ENCODE measurements around the gene ABRACL.
"Not testable (repeated sequence)": the region's sequence is repeated elsewhere in the genome, so short reads cannot be mapped to it uniquely, and the experiment has no call there.

ABRACL gene

GRCh38 chr6:138993410-138993809 lies 35.1 kb upstream of the ABRACL start:
- not testable (repeated sequence) for H3K9ac ChIP-seq (ENCODE audit: low read length); H3K4me3 ChIP-seq (ENCODE audit: low read length); H3K4me1 ChIP-seq (ENCODE audit: control insufficient read depth, insufficient read depth, low read length); H3K36me3 ChIP-seq (ENCODE audit: control insufficient read depth, insufficient read depth, low read length); H3K27ac ChIP-seq (ENCODE audit: low read depth, low read length); H3K27me3 ChIP-seq (ENCODE audit: control insufficient read depth, insufficient read depth, low read length)

DNA sequence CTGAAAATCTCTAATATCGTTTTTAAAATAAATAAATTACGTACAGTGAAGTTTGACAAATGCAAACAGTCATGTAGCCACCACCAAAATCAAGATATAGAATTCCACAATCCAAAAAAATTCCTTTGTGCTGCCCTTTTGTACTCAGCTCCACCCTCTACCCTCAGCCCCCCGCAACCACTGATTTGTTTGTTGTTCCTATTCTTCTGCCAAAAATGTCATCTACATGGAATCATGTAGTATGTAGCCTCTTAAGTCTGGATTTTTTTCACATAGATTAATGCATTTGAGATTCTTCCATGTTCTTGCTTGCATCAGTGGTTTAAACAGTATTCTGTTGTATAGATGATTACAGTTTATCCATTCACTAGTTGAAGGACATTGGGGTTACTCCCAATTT lies 32.0 kb upstream of the ABRACL start:
- no peak overlapping the region for H3K9ac ChIP-seq (ENCODE audit: low read length)
- no peak overlapping the region for H3K4me3 ChIP-seq (ENCODE audit: low read length)
- H3K27me3 ChIP-seq (ENCODE audit: control insufficient read depth, insufficient read depth, low read length), result no peaks in the 10 kb centered on the region
- no peaks in the 10 kb centered on the region for H3K4me1 ChIP-seq (ENCODE audit: control insufficient read depth, insufficient read depth, low read length)
- H3K36me3 ChIP-seq (ENCODE audit: control insufficient read depth, insufficient read depth, low read length), result no peaks in the 10 kb centered on the region
- H3K27ac ChIP-seq (ENCODE audit: low read depth, low read length), result no peak overlapping the region

- H3K4me3 ChIP-seq (ENCODE audit: low read length), result no peak overlapping the region
- H3K9ac ChIP-seq (ENCODE audit: low read length), result no peak overlapping the region
- H3K27me3 ChIP-seq (ENCODE audit: control insufficient read depth, insufficient read depth, low read length), result no peaks in the 10 kb centered on the region
- no peaks in the 10 kb centered on the region for H3K36me3 ChIP-seq (ENCODE audit: control insufficient read depth, insufficient read depth, low read length)
- H3K27ac ChIP-seq (ENCODE audit: low read depth, low read length), result no peak overlapping the region
- H3K4me1 ChIP-seq (ENCODE audit: control insufficient read depth, insufficient read depth, low read length), result no peaks in the 10 kb centered on the region
Observed at GRCh38 chr6:138997136-138997535, 31.4 kb upstream of the ABRACL start.

GRCh38 chr6:138999949-139000725 lies 28.4 kb upstream of the ABRACL start:
- no peak overlapping the region for H3K4me3 ChIP-seq (ENCODE audit: low read length)
- no peak overlapping the region for H3K27ac ChIP-seq (ENCODE audit: low read depth, low read length)
- no peaks in the 10 kb centered on the region for H3K27me3 ChIP-seq (ENCODE audit: control insufficient read depth, insufficient read depth, low read length)
- no peaks in the 10 kb centered on the region for H3K4me1 ChIP-seq (ENCODE audit: control insufficient read depth, insufficient read depth, low read length)
- no peak overlapping the region for H3K9ac ChIP-seq (ENCODE audit: low read length)
- H3K36me3 ChIP-seq (ENCODE audit: control insufficient read depth, insufficient read depth, low read length), result no peaks in the 10 kb centered on the region

DNA sequence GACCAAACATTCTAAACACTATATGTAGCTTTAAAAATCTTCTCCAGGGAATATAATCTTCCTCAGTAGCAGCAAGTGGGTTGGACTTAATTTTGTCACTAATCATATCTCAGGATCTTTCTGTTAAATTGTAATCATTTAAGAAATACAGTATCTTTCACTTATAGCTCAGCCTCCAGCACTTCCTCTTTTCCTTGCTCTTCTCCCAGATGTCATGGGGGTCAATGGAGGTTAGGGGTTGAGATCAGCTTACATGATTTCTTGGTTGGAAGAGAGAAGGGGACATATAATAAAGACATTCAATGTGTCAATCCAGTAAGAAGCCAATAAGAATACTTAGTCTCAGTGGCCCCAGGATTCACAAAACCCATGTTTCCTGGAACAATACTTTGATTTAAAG lies 24.8 kb upstream of the ABRACL start:
- H3K4me3 ChIP-seq (ENCODE audit: low read length), result no peak overlapping the region
- no peak overlapping the region for H3K27ac ChIP-seq (ENCODE audit: low read depth, low read length)
- H3K27me3 ChIP-seq (ENCODE audit: control insufficient read depth, insufficient read depth, low read length), result no peaks in the 10 kb centered on the region
- H3K9ac ChIP-seq (ENCODE audit: low read length), result no peak overlapping the region
- H3K36me3 ChIP-seq (ENCODE audit: control insufficient read depth, insufficient read depth, low read length), result no peaks in the 10 kb centered on the region
- no peaks in the 10 kb centered on the region for H3K4me1 ChIP-seq (ENCODE audit: control insufficient read depth, insufficient read depth, low read length)

DNA sequence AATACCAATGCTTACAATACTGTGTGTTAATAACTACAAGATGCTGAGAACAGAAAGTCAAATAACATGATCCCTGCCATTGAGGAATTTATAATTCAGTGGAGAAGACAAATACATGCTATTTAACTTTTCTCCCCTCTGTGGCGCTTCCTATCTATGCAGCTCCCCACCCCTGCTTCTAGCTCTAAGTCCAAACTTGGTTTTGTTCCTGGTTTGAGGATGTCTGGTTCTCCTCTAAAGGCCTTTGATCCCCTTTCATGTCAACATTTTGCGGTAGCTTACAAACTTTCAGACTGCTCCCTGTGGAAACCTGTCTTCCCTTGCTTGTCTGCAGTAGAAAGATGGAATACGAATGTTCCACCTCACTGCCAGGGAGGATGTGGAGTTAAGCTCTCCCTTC lies 22.1 kb upstream of the ABRACL start:
- H3K36me3 ChIP-seq (ENCODE audit: control insufficient read depth, insufficient read depth, low read length), result no peaks in the 10 kb centered on the region
- no peak overlapping the region for H3K4me3 ChIP-seq (ENCODE audit: low read length)
- H3K27ac ChIP-seq (ENCODE audit: low read depth, low read length), result no peak overlapping the region
- no peak overlapping the region for H3K9ac ChIP-seq (ENCODE audit: low read length)
- H3K4me1 ChIP-seq (ENCODE audit: control insufficient read depth, insufficient read depth, low read length), result no peaks in the 10 kb centered on the region
- no peaks in the 10 kb centered on the region for H3K27me3 ChIP-seq (ENCODE audit: control insufficient read depth, insufficient read depth, low read length)

DNA sequence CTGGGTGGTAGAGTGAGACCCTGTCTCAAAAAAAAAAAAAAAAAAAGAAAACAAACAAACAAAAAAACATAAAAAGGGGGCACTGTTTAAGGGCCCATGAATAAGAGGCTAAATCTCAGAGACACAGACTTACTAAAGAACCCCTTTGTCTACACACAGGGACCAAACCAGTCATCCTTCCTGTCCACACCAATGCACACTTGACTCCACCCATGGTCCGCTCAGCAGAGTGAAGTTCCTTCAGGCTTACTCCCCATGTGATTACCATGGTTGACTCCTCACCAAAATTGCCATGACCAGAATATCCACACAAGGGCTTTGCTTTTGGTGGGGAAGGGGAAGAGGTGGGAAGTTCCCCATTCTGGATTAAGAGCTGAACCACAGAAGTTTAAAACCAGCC lies 21.1 kb upstream of the ABRACL start:
- H3K36me3 ChIP-seq (ENCODE audit: control insufficient read depth, insufficient read depth, low read length), result no peaks in the 10 kb centered on the region
- no peaks in the 10 kb centered on the region for H3K4me1 ChIP-seq (ENCODE audit: control insufficient read depth, insufficient read depth, low read length)
- no peak overlapping the region for H3K9ac ChIP-seq (ENCODE audit: low read length)
- no peak overlapping the region for H3K27ac ChIP-seq (ENCODE audit: low read depth, low read length)
- H3K27me3 ChIP-seq (ENCODE audit: control insufficient read depth, insufficient read depth, low read length), result no peaks in the 10 kb centered on the region
- H3K4me3 ChIP-seq (ENCODE audit: low read length), result no peak overlapping the region

- Histone ChIP-seq H3K4me3 (ENCODE audit: low read length) (no peak overlapping the region), H3K36me3 (ENCODE audit: control insufficient read depth, insufficient read depth, low read length) (no peaks in the 10 kb centered on the region), H3K27ac (ENCODE audit: low read depth, low read length) (no peak overlapping the region), H3K9ac (ENCODE audit: low read length) (no peak overlapping the region), H3K27me3 (ENCODE audit: control insufficient read depth, insufficient read depth, low read length) (no peaks in the 10 kb centered on the region), H3K4me1 (ENCODE audit: control insufficient read depth, insufficient read depth, low read length) (no peaks in the 10 kb centered on the region)
Observed at GRCh38 chr6:139008117-139008516, 20.4 kb upstream of the ABRACL start.

DNA sequence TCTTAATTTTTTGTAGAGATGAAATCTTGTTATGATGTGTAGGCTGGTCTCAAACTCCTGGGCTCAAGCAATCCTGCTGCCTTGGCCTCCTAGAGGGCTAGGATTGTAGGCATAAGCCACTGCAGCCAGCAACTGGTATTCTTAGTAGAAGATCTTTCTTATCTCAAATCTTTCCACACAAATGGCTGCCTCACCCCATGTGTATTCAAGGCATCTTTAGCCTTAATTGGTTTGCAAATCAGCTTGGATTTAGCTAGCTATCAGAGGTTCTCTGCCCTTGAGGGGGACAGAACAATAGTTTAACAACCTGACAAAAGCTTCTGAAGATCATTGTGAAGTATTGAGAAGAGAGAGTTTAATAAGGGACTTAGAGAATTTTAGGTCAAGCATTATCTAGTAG lies 17.9 kb upstream of the ABRACL start:
- Histone ChIP-seq H3K27me3 (ENCODE audit: control insufficient read depth, insufficient read depth, low read length) (no peaks in the 10 kb centered on the region), H3K36me3 (ENCODE audit: control insufficient read depth, insufficient read depth, low read length) (no peaks in the 10 kb centered on the region), H3K27ac (ENCODE audit: low read depth, low read length) (no peak overlapping the region), H3K4me3 (ENCODE audit: low read length) (no peak overlapping the region), H3K4me1 (ENCODE audit: control insufficient read depth, insufficient read depth, low read length) (no peaks in the 10 kb centered on the region), H3K9ac (ENCODE audit: low read length) (no peak overlapping the region)

DNA sequence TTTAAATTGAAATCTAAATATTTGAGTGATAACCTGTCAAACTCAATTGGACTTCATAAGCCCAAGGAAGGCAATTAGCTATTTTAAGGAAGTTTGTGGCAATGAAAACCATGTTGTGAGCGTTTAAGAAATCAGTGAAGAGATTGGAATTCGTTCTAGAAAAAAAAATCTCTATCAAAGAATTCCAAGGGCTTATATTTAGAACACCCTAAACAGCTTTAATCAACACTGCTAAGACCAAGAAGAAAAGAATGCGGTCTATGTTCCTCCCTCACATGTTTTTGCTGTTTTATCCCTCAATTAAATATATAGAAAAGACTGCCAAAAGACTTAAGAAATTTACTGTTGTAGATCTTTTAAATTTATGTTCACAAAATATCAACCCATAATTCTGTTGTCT lies 16.6 kb upstream of the ABRACL start:
- Histone ChIP-seq H3K36me3 (ENCODE audit: control insufficient read depth, insufficient read depth, low read length) (no peaks in the 10 kb centered on the region), H3K27me3 (ENCODE audit: control insufficient read depth, insufficient read depth, low read length) (no peaks in the 10 kb centered on the region), H3K27ac (ENCODE audit: low read depth, low read length) (no peak overlapping the region), H3K4me1 (ENCODE audit: control insufficient read depth, insufficient read depth, low read length) (peaks cover 1% of the 10 kb centered on the region), H3K4me3 (ENCODE audit: low read length) (no peak overlapping the region), H3K9ac (ENCODE audit: low read length) (no peak overlapping the region)

- Histone ChIP-seq H3K36me3 (ENCODE audit: control insufficient read depth, insufficient read depth, low read length) (no peaks in the 10 kb centered on the region), H3K4me3 (ENCODE audit: low read length) (no peak overlapping the region), H3K27ac (ENCODE audit: low read depth, low read length) (no peak overlapping the region), H3K9ac (ENCODE audit: low read length) (no peak overlapping the region), H3K27me3 (ENCODE audit: control insufficient read depth, insufficient read depth, low read length) (no peaks in the 10 kb centered on the region), H3K4me1 (ENCODE audit: control insufficient read depth, insufficient read depth, low read length) (peaks cover 6% of the 10 kb centered on the region)
Observed at GRCh38 chr6:139013185-139013800, 15.3 kb upstream of the ABRACL start.

- Histone ChIP-seq H3K9ac (ENCODE audit: low read length) (no peak overlapping the region), H3K4me1 (ENCODE audit: control insufficient read depth, insufficient read depth, low read length) (peaks cover 6% of the 10 kb centered on the region), H3K27me3 (ENCODE audit: control insufficient read depth, insufficient read depth, low read length) (no peaks in the 10 kb centered on the region), H3K4me3 (ENCODE audit: low read length) (no peak overlapping the region), H3K36me3 (ENCODE audit: control insufficient read depth, insufficient read depth, low read length) (no peaks in the 10 kb centered on the region), H3K27ac (ENCODE audit: low read depth, low read length) (no peak overlapping the region)
Observed at GRCh38 chr6:139014945-139015344, 13.6 kb upstream of the ABRACL start.
